Caco-2 (cell line): Measurements from ENCODE around the gene ERP44. TPM values are rescaled to one million over a fixed set of nuclear protein-coding genes. Genes with fewer than 3 reads are reported as not detected.
"Not testable (repeated sequence)": the region's sequence is repeated elsewhere in the genome, so short reads cannot be mapped to it uniquely, and the experiment has no call there.

Source experiments
- BruUV-seq: library from RNA; stranded (reverse); fragments of 400-500 nt; replicated peaks from 2 replicates; lab custom pipeline; 2021; lab: Mats Ljungman, UMichigan
- CTCF ChIA-PET: fragments of 300-600 bp; sonication (Branson Sonifier 250); formaldehyde crosslinking; loops from one replicate; lab custom pipeline; 2022; ENCODE audit warnings: antibody characterized with exemption; lab: Charles Lee
- POLR2A ChIA-PET: fragments of 300-600 bp; sonication (Branson Sonifier 250); formaldehyde crosslinking; loops from one replicate; lab custom pipeline; 2022; ENCODE audit warnings: antibody characterized with exemption; lab: Charles Lee
- DNase-seq, 2 experiments: peaks; one replicate each; pipeline versions ENCODE4 v3.0.0 to v3.0.0-alpha.2; 2020 to 2022
- H3K27me3 ChIP-seq: replicated peaks from 2 replicates; pipeline ENCODE4 v1.6.0; 2011; ENCODE audit warnings: low read length; ENCODE audit not compliant: control insufficient read depth, insufficient read depth
- H3K36me3 ChIP-seq: 2 replicates; pipeline ENCODE4 v1.5.1; 2011; ENCODE audit warnings: low read length; ENCODE audit not compliant: control insufficient read depth, insufficient read depth
- H3K4me1 ChIP-seq: fragments of 250-450 bp; sonication (Bioruptor Pico); 2 replicates; pipeline ENCODE4 v1.5.1; 2020; ENCODE audit warnings: mild to moderate bottlenecking
- H3K4me3 ChIP-seq: 2 replicates; pipeline ENCODE4 v1.5.1; 2011; ENCODE audit warnings: low read depth, mild to moderate bottlenecking, control low read depth, low read length
- H3K9me3 ChIP-seq: fragments of 250-450 bp; sonication (Bioruptor Pico); 2 replicates; pipeline ENCODE4 v1.5.1; 2020; ENCODE audit warnings: mild to moderate bottlenecking, moderate library complexity
- H3K27ac Mint-ChIP-seq: one replicate; pipeline ENCODE4 v1.8.0; 2022; ENCODE audit warnings: mixed read lengths; ENCODE audit not compliant: unreplicated experiment
- H3K27me3 Mint-ChIP-seq: one replicate; pipeline ENCODE4 v1.8.0; 2022; ENCODE audit warnings: mixed read lengths; ENCODE audit not compliant: insufficient read depth, unreplicated experiment
- H3K36me3 Mint-ChIP-seq: one replicate; pipeline ENCODE4 v1.8.0; 2022; ENCODE audit warnings: mild to moderate bottlenecking, mixed read lengths; ENCODE audit not compliant: insufficient read depth, unreplicated experiment
- H3K4me1 Mint-ChIP-seq: one replicate; pipeline ENCODE4 v1.8.0; 2022; ENCODE audit warnings: low read depth, mixed read lengths; ENCODE audit not compliant: unreplicated experiment
- H3K4me3 Mint-ChIP-seq: one replicate; pipeline ENCODE4 v1.8.0; 2022; ENCODE audit warnings: mild to moderate bottlenecking, moderate library complexity, mixed read lengths; ENCODE audit not compliant: unreplicated experiment
- H3K9me3 Mint-ChIP-seq: one replicate; pipeline ENCODE4 v1.8.0; 2022; ENCODE audit warnings: mixed read lengths; ENCODE audit not compliant: unreplicated experiment
- CTCF ChIP-seq, 2 experiments: fragments of 200-600 bp in 1 of 2; IDR thresholded peaks; 1 replicate in 1 of 2; 2 replicates in 1 of 2; pipeline versions ENCODE4 v1.5.1 to v1.8.0; 2011 to 2022; ENCODE audit warnings: antibody characterized with exemption in 1 of 2, control low read depth in 1 of 2, inconsistent platforms in 1 of 2, low read depth in 1 of 2, low read length in 1 of 2, mild to moderate bottlenecking in 1 of 2, moderate library complexity in 1 of 2; ENCODE audit not compliant: insufficient read depth in 1 of 2, severe bottlenecking in 1 of 2, unreplicated experiment in 1 of 2
- intact Hi-C: fragments of 100-400 bp; cut with micrococcal nuclease; formaldehyde crosslinking; loops from one replicate; pipeline ENCODE4 v1.10.0; 2022; ENCODE audit not compliant: unreplicated experiment
- total RNA-seq: library from RNA; stranded (reverse); gene quantifications from 2 replicates; pipeline ENCODE4 v1.2.3, GENCODE V29; 2022

ERP44 gene
- total RNA-seq, 1 experiment from 2014 or later = 25.6 TPM

DNA sequence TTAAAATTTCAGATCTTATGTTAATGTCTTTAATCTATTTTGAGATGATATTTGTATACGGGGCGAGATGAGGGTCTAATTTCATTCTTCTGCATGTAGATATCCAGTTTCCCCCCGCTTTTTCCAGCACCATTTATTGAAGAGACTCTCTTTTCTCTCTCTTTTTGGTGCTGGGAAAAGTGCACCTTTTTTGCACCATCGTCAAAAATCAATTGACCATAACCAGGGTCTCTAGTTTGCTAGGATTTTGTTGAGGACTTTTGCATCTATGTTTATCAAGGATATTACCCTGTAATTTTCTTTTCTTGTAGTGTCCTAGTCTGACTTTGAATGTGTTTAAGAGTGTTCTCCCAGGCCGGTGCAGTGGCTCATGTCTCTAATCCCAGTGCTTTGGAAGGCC is 99.0 kb downstream of the ERP44 start:
- H3K4me3 Mint-ChIP-seq = no peak overlapping the region
- no peaks in the 10 kb centered on the region for H3K9me3 Mint-ChIP-seq
- H3K27ac Mint-ChIP-seq = no peak overlapping the region
- H3K9me3 ChIP-seq = no peaks in the 10 kb centered on the region
- TF ChIP-seq CTCF (IDR thresholded peaks at IDR 0.05; ENCODE audit: insufficient read depth in 1 of 2, low read depth in 1 of 2, low read length in 1 of 2, severe bottlenecking in 1 of 2, unreplicated experiment in 1 of 2) = no peak
- no peak for DNase-seq
- no peaks in the 10 kb centered on the region for H3K27me3 ChIP-seq
- H3K4me1 Mint-ChIP-seq = no peaks in the 10 kb centered on the region
- H3K4me3 ChIP-seq = no peak overlapping the region
- no peaks in the 10 kb centered on the region for H3K36me3 ChIP-seq
- H3K4me1 ChIP-seq = no peaks in the 10 kb centered on the region
- H3K36me3 Mint-ChIP-seq = peaks cover 4% of the 10 kb centered on the region
- ChIA-PET CTCF (no interaction called here), POLR2A (no interaction called here)
- no TSS peak for BruUV-seq
- H3K27me3 Mint-ChIP-seq = no peaks in the 10 kb centered on the region
- intact Hi-C loops = loop anchor here (5.0 kb wide), 1 partner anchor 177 kb away; the partner anchor contains the start of gene NR4A3

DNA sequence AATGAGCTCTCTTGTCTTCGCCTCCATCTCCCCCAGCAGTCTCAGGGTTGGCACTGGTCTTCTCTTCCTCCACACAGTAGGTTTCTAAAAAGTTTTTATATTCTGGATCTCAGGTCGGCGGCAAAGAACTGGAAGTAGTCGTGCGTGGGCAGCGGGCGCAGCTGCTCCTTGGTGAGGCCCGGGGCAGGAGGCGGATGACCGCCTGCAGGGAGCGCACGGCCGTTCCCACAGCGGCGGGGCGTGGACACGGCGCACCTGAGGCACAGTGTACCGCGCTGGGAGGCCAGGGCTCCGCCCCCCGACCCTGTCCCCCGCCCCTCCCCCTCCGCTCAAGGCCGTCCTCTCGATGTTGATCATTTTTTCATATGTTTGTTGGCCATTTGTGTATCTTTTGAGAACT is 99.9 kb downstream of the ERP44 start:
- no peaks in the 10 kb centered on the region for H3K27me3 Mint-ChIP-seq
- no peak overlapping the region for H3K4me3 Mint-ChIP-seq
- H3K4me1 Mint-ChIP-seq = no peaks in the 10 kb centered on the region
- Histone ChIP-seq H3K4me3 (no peak overlapping the region), H3K36me3 (no peaks in the 10 kb centered on the region), H3K27me3 (no peaks in the 10 kb centered on the region), H3K4me1 (no peaks in the 10 kb centered on the region), H3K9me3 (no peaks in the 10 kb centered on the region)
- no peaks in the 10 kb centered on the region for H3K36me3 Mint-ChIP-seq
- CTCF ChIA-PET = no interaction called here
- POLR2A ChIA-PET = no interaction called here
- no peaks in the 10 kb centered on the region for H3K9me3 Mint-ChIP-seq
- no TSS peak for BruUV-seq
- intact Hi-C loops = loop anchor here (5.0 kb wide), 1 partner anchor 177 kb away; the partner anchor contains the start of gene NR4A3
- DNase-seq = no peak
- no peak for TF ChIP-seq CTCF (IDR thresholded peaks at IDR 0.05; ENCODE audit: insufficient read depth in 1 of 2, low read depth in 1 of 2, low read length in 1 of 2, severe bottlenecking in 1 of 2, unreplicated experiment in 1 of 2)
- no peak overlapping the region for H3K27ac Mint-ChIP-seq

DNA sequence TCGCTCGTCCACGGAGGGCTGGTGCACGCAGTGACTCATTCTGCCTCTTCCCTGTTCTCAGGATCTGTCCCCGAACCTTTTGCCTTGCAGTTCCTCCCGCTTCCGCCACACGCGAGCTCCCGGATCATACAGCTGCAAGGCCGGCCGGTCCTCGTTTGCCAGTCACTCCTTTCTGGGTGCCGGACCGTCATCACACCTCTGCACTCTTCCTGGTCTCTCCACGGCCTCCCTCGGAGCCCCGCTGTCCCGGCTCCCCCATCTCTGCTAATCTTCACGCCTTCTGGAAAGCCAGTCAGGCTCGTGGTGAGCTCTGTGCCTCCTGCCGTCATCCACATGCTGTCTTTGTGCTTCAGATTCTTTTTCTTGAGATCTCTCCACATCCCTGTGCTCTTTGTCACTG is 100.5 kb downstream of the ERP44 start:
- Mint-ChIP-seq H3K27ac (no peak overlapping the region), H3K4me3 (no peak overlapping the region)

GRCh38 chr9:99990508-99990907 is 108.3 kb downstream of the ERP44 start:
- peaks cover 18% of the 10 kb centered on the region for H3K36me3 Mint-ChIP-seq
- POLR2A ChIA-PET, BruUV-seq: not testable (repeated sequence)

More for the DNA sequence above, 100.5 kb downstream of the ERP44 start:
- CTCF ChIA-PET = no interaction called here
- no peaks in the 10 kb centered on the region for H3K4me1 ChIP-seq
- no peak for DNase-seq
- H3K27me3 ChIP-seq = no peaks in the 10 kb centered on the region
- H3K36me3 ChIP-seq = no peaks in the 10 kb centered on the region
- no peak overlapping the region for H3K4me3 ChIP-seq
- intact Hi-C loops = loop anchor here (5.0 kb wide), 1 partner anchor 176 kb away; the partner anchor contains the start of gene NR4A3
- no peaks in the 10 kb centered on the region for H3K36me3 Mint-ChIP-seq
- H3K9me3 Mint-ChIP-seq = no peaks in the 10 kb centered on the region
- no peaks in the 10 kb centered on the region for H3K4me1 Mint-ChIP-seq
- POLR2A ChIA-PET = no interaction called here
- TF ChIP-seq CTCF (IDR thresholded peaks at IDR 0.05; ENCODE audit: insufficient read depth in 1 of 2, low read depth in 1 of 2, low read length in 1 of 2, severe bottlenecking in 1 of 2, unreplicated experiment in 1 of 2) = no peak
- no peaks in the 10 kb centered on the region for H3K9me3 ChIP-seq
- no TSS peak for BruUV-seq
- H3K27me3 Mint-ChIP-seq = no peaks in the 10 kb centered on the region

More at GRCh38 chr9:99990508-99990907, 108.3 kb downstream of the ERP44 start:
- H3K36me3 ChIP-seq, DNase-seq, CTCF ChIA-PET, H3K4me3 Mint-ChIP-seq, intact Hi-C loops, H3K27ac Mint-ChIP-seq, H3K4me3 ChIP-seq, H3K9me3 ChIP-seq, H3K27me3 Mint-ChIP-seq, H3K4me1 ChIP-seq, H3K4me1 Mint-ChIP-seq, H3K27me3 ChIP-seq: not testable (repeated sequence)
- peaks cover 19% of the 10 kb centered on the region for H3K9me3 Mint-ChIP-seq
